GM12891 (cell line): ENCODE data around the gene SERPINE2.

ENCODE experiments used
- PAX5 ChIP-seq: IDR thresholded peaks from 2 replicates; pipeline ENCODE4 v1.6.1; 2011; ENCODE audit warnings: low read length, moderate library complexity, mild to moderate bottlenecking; ENCODE audit not compliant: insufficient read depth, severe bottlenecking
- POLR2A ChIP-seq: IDR thresholded peaks from 2 replicates; pipeline ENCODE4 v1.6.1; 2011; ENCODE audit warnings: low read depth, low read length, control low read depth
- POLR2AphosphoS5 ChIP-seq: IDR thresholded peaks from 2 replicates; pipeline ENCODE4 v1.6.1; 2011; ENCODE audit warnings: low read depth, low read length, control low read depth
- TAF1 ChIP-seq: IDR thresholded peaks from 2 replicates; pipeline ENCODE4 v1.6.1; 2011; ENCODE audit warnings: low read depth, low read length, control low read depth

DNA sequence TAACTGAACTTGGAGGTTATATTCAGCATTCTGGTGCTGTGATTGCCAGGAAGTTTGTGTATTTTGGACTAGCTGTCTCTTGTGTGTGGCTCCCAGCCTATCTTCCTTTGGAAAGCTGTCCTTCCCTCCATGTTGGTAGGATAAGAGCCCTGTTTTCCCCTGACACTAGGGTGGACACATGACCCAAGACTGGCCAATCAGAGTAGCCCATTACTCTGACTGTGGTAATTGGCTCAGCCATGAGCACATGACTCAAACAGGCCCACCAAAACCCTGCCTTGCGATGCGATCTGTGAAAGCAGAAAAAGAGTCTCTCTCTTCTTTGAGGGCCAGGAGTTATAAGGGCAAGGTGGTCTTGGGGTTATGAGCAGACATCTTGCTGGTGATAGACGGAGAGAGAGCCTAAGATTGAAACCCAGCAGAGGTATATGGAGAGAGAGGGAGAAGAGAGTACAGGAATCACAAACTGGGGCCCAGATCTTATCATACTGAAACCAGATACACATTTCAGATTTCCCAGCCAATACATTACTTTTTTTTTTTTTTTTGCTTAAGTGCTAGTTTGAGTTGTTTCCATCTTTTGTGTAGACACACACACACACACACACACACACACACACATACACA, 45.3 kb upstream of the SERPINE2 start:
- TF ChIP-seq POLR2A (no peak), POLR2AphosphoS5 (no peak), TAF1 (no peak), PAX5 (no peak)
